HEK293 (cell line): ENCODE results near the gene KCNQ2.

ENCODE experiments used
- BCL11B ChIP-seq: fragments of 450-650 bp; formaldehyde crosslinking; IDR thresholded peaks from 2 replicates; pipeline ENCODE4 v1.5.1; 2016; ENCODE audit warnings: low read depth, missing biosample characterization, missing genetic modification characterization
- CTCF ChIP-seq: fragments of 450-650 bp; formaldehyde crosslinking; IDR thresholded peaks from 2 replicates; pipeline ENCODE4 v1.5.1; 2016; ENCODE audit warnings: missing biosample characterization, missing genetic modification characterization
- YY1 ChIP-seq: fragments of 450-650 bp; formaldehyde crosslinking; IDR thresholded peaks from 2 replicates; pipeline ENCODE4 v1.5.1; 2018; ENCODE audit warnings: missing biosample characterization, missing genetic modification characterization
- ZBTB11 ChIP-seq: fragments of 450-650 bp; formaldehyde crosslinking; conservative IDR thresholded peaks from 2 replicates; pipeline ENCODE4 v1.5.1; 2016; ENCODE audit warnings: low read depth, missing biosample characterization, missing genetic modification characterization
- ZBTB20 ChIP-seq: fragments of 450-650 bp; formaldehyde crosslinking; IDR thresholded peaks from 2 replicates; pipeline ENCODE4 v1.5.1; 2016; ENCODE audit warnings: missing biosample characterization, missing genetic modification characterization
- ZNF174 ChIP-seq: fragments of 450-650 bp; formaldehyde crosslinking; IDR thresholded peaks from 2 replicates; pipeline ENCODE4 v1.5.0; 2017; ENCODE audit warnings: missing biosample characterization, mild to moderate bottlenecking, missing genetic modification characterization
- ZNF24 ChIP-seq: fragments of 450-650 bp; formaldehyde crosslinking; IDR thresholded peaks from 2 replicates; pipeline ENCODE4 v1.5.1; 2016; ENCODE audit warnings: missing biosample characterization, missing genetic modification characterization
- ZNF302 ChIP-seq: fragments of 450-650 bp; formaldehyde crosslinking; IDR thresholded peaks from 2 replicates; pipeline ENCODE4 v1.5.1; 2016; ENCODE audit warnings: missing biosample characterization, missing genetic modification characterization, low read depth
- ZNF596 ChIP-seq: fragments of 450-650 bp; IDR thresholded peaks from 2 replicates; pipeline ENCODE4 v1.5.0; 2018; ENCODE audit warnings: missing biosample characterization, mild to moderate bottlenecking, missing genetic modification characterization, moderate library complexity
- ZNF677 ChIP-seq: fragments of 450-650 bp; IDR thresholded peaks from 2 replicates; pipeline ENCODE4 v1.5.0; 2018; ENCODE audit warnings: missing biosample characterization, mild to moderate bottlenecking, missing genetic modification characterization, moderate library complexity
- ZNF747 ChIP-seq: fragments of 450-650 bp; formaldehyde crosslinking; IDR thresholded peaks from 2 replicates; pipeline ENCODE4 v1.5.1; 2016; ENCODE audit warnings: missing biosample characterization, missing genetic modification characterization
- ZNF792 ChIP-seq: fragments of 450-650 bp; formaldehyde crosslinking; IDR thresholded peaks from 2 replicates; pipeline ENCODE4 v1.5.1; 2016; ENCODE audit warnings: missing biosample characterization, missing genetic modification characterization
- TF ChIP-seq, protein P1 (sequence below): fragments of 450-650 bp; formaldehyde crosslinking; IDR thresholded peaks from 2 replicates; pipeline ENCODE4 v1.5.1; 2016; ENCODE audit warnings: missing biosample characterization, missing genetic modification characterization

- TF ChIP-seq ZNF174 (tag by site-specific recombination) (no peak), CTCF (no peak), ZNF302 (tag by site-specific recombination) (no peak), ZNF747 (tag by site-specific recombination) (no peak), ZBTB11 (tag by site-specific recombination) (no peak), ZBTB20 (tag by site-specific recombination) (no peak), ZNF596 (tag by site-specific recombination) (no peak), ZNF24 (tag by site-specific recombination) (no peak), YY1 (tag by site-specific recombination) (no peak), BCL11B (tag by site-specific recombination) (no peak), ZNF677 (no peak), ZNF792 (tag by site-specific recombination) (no peak)
- TF ChIP-seq, protein P1, sequence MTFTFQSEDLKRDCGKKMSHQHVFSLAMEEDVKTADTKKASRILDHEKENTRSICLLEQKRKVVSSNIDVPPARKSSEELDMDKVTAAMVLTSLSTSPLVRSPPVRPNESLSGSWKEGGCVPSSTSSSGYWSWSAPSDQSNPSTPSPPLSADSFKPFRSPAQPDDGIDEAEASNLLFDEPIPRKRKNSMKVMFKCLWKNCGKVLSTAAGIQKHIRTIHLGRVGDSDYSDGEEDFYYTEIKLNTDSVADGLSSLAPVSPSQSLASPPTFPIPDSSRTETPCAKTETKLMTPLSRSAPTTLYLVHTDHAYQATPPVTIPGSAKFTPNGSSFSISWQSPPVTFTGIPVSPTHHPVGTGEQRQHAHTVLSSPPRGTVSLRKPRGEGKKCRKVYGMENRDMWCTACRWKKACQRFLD (tag by site-specific recombination) = no peak
Observed at GRCh38 chr20:63462244-63462643, 10.2 kb downstream of the KCNQ2 start.
